NB4 (cell line): ENCODE measurements around the gene PIWIL4.

Source experiments
- DNase-seq: peaks from one replicate; pipeline ENCODE4 v3.0.0; 2010; ENCODE audit warnings: low read depth
- H3K4me3 ChIP-seq: one replicate; pipeline ENCODE4 v1.5.1; 2011; ENCODE audit warnings: mild to moderate bottlenecking, low read depth, low read length, moderate library complexity
- CTCF ChIP-seq: IDR thresholded peaks from one replicate; pipeline ENCODE4 v1.5.1; 2012; ENCODE audit warnings: low read depth, low read length
- MAX ChIP-seq: IDR thresholded peaks from 2 replicates; pipeline ENCODE4 v1.6.1; 2011; ENCODE audit warnings: low read depth, low read length
- MYC ChIP-seq: IDR thresholded peaks from 2 replicates; pipeline ENCODE4 v1.6.1; 2011; ENCODE audit warnings: low read depth, low read length
- POLR2A ChIP-seq: IDR thresholded peaks from 2 replicates; pipeline ENCODE4 v1.6.1; 2011; ENCODE audit warnings: mild to moderate bottlenecking; ENCODE audit not compliant: insufficient read length; ENCODE audit errors: extremely low read depth

The PIWIL4 gene

GRCh38 chr11:94661444-94661843, 94.3 kb downstream of the PIWIL4 start:
- no peak for DNase-seq
- TF ChIP-seq MYC (no peak), POLR2A (no peak), CTCF (no peak)
- no peak overlapping the region for H3K4me3 ChIP-seq

GRCh38 chr11:94662065-94662779, 95.1 kb downstream of the PIWIL4 start:
- TF ChIP-seq MAX, result no peak
- no peak for DNase-seq

GRCh38 chr11:94662846-94663390, 95.8 kb downstream of the PIWIL4 start:
- no peak overlapping the region for H3K4me3 ChIP-seq
- no peak for TF ChIP-seq MAX
- no peak for TF ChIP-seq MYC
- TF ChIP-seq CTCF, result no peak
- TF ChIP-seq POLR2A, result no peak
- no peak for DNase-seq

More at GRCh38 chr11:94662065-94662779, 95.1 kb downstream of the PIWIL4 start:
- H3K4me3 ChIP-seq, result no peak overlapping the region

GRCh38 chr11:94664346-94664745, 97.2 kb downstream of the PIWIL4 start:
- DNase-seq, result no peak
- TF ChIP-seq MYC (no peak), MAX (no peak), CTCF (no peak), POLR2A (no peak)
- H3K4me3 ChIP-seq, result no peak overlapping the region

GRCh38 chr11:94665116-94665659, 98.0 kb downstream of the PIWIL4 start:
- no peak for DNase-seq
- H3K4me3 ChIP-seq, result no peak overlapping the region
- TF ChIP-seq CTCF, result no peak
- no peak for TF ChIP-seq MYC
- TF ChIP-seq MAX, result no peak
- TF ChIP-seq POLR2A, result no peak

- TF ChIP-seq MYC, result no peak
- TF ChIP-seq POLR2A, result no peak
- TF ChIP-seq MAX, result no peak
- TF ChIP-seq CTCF, result no peak
- H3K4me3 ChIP-seq, result no peak overlapping the region
- no peak for DNase-seq
Observed at GRCh38 chr11:94666792-94667721, 99.9 kb downstream of the PIWIL4 start.
